Measurements from ENCODE around the gene ACIN1. TPM values are rescaled to one million over a fixed set of nuclear protein-coding genes. Genes with fewer than 3 reads are reported as not detected.

Gene ACIN1
- total and polyA plus RNA-seq, 9 of the 15 experiments (the other 6 are each of a cell fraction or from before 2014, with no cell fraction given): 5.0 to 196 (median 129) TPM

GRCh38 chr14:23094666-23095195 lies at the start of gene ACIN1 (continued):
- TF ChIP-seq HMGXB4 (CRISPR knock-in tag; IDR thresholded peaks at IDR 0.05) (peak; percentile 71; the same call in 1 of the 2 replicates), EP300 (IDR thresholded peaks at IDR 0.05; ENCODE audit: low read length) (no peak), SIN3B (IDR thresholded peaks at IDR 0.05; ENCODE audit: low read depth) (peak; percentile 72; the same call in 1 of the 2 replicates), ELF4 (CRISPR knock-in tag; IDR thresholded peaks at IDR 0.05) (no peak), ZEB2 (IDR thresholded peaks at IDR 0.05) (no peak), ZNF407 (IDR thresholded peaks at IDR 0.05; ENCODE audit: low read depth) (no peak), ZBTB17 (CRISPR knock-in tag; IDR thresholded peaks at IDR 0.05) (peak; percentile 62; the same call in 1 of the 2 replicates), TGIF2 (CRISPR knock-in tag; IDR thresholded peaks at IDR 0.05) (no peak), RBBP5 (IDR thresholded peaks at IDR 0.05; ENCODE audit: borderline replicate concordance, insufficient read depth, low read length, poor library complexity, severe bottlenecking) (peak; percentile 72), MYC (IDR thresholded peaks at IDR 0.05; ENCODE audit: low read depth, low read length) (no peak; the same call in 1 of the 2 replicates), MYC (CRISPR knock-in tag; IDR thresholded peaks at IDR 0.05; ENCODE audit: borderline replicate concordance, low read depth) (0 out of 2 replicates have a peak, but pooled peaks have one; percentile 68), KAT7 (CRISPR knock-in tag; IDR thresholded peaks at IDR 0.05; ENCODE audit: borderline replicate concordance) (0 out of 2 replicates have a peak, but pooled peaks have one; percentile 88), STAT6 (CRISPR knock-in tag; IDR thresholded peaks at IDR 0.05) (peak; percentile 24; the same call in 1 of the 2 replicates), TAF9B (IDR thresholded peaks at IDR 0.05; ENCODE audit: partially characterized antibody) (peak; percentile 96), BRF1 (IDR thresholded peaks at IDR 0.05; ENCODE audit: borderline replicate concordance, extremely low read depth, insufficient read length) (no peak), ZNF347 (CRISPR knock-in tag; IDR thresholded peaks at IDR 0.05; ENCODE audit: low read depth) (no peak)

Data from K562 (cell line).